ENCODE measurements around the gene C6orf89.

- TF ChIP-seq CTCF (IDR thresholded peaks at IDR 0.05; ENCODE audit: low read depth, low read length) (no peak), EZH2phosphoT487 (IDR thresholded peaks at IDR 0.05; ENCODE audit: low read depth) (no peak)
Measured at GRCh38 chr6:36890112-36890663, 4.4 kb downstream of the C6orf89 start.

Measured in OCI-LY3 (cell line).